GM12865 (cell line): Measurements from ENCODE around the gene FHIP1B.

Experiments
- DNase-seq: peaks from one replicate; pipeline ENCODE4 v3.0.0; 2010; ENCODE audit warnings: low read depth
- H3K4me3 ChIP-seq: 2 replicates; pipeline ENCODE4 v1.5.1; 2011; ENCODE audit warnings: mild to moderate bottlenecking, low read depth, low read length, control low read depth
- CTCF ChIP-seq: IDR thresholded peaks from 2 replicates; pipeline ENCODE4 v1.5.1; 2011; ENCODE audit warnings: low read length, control low read depth, low read depth, inconsistent platforms; ENCODE audit not compliant: insufficient read depth; ENCODE audit errors: missing control alignments

Gene FHIP1B

GRCh38 chr11:6268820-6269219 is 34.4 kb upstream of the FHIP1B start:
- no peak for TF ChIP-seq CTCF
- no peak overlapping the region for H3K4me3 ChIP-seq
- no peak for DNase-seq

- no peak for TF ChIP-seq CTCF
- DNase-seq = no peak
These were observed 29.2 kb upstream of the FHIP1B start for GRCh38 chr11:6263662-6264061.

GRCh38 chr11:6260207-6260726 is 25.8 kb upstream of the FHIP1B start:
- no peak overlapping the region for H3K4me3 ChIP-seq
- no peak for DNase-seq
- no peak for TF ChIP-seq CTCF

More at GRCh38 chr11:6263662-6264061, 29.2 kb upstream of the FHIP1B start:
- H3K4me3 ChIP-seq = no peak overlapping the region

- DNase-seq = no peak
- TF ChIP-seq CTCF = no peak
- no peak overlapping the region for H3K4me3 ChIP-seq
These were observed 24.2 kb upstream of the FHIP1B start for GRCh38 chr11:6258571-6259081.

- TF ChIP-seq CTCF = no peak
- no peak overlapping the region for H3K4me3 ChIP-seq
- no peak for DNase-seq
These were observed 23.7 kb upstream of the FHIP1B start for GRCh38 chr11:6258141-6258540.

- TF ChIP-seq CTCF = no peak
- DNase-seq = peak; percentile 38
- no peak overlapping the region for H3K4me3 ChIP-seq
These were observed 18.8 kb upstream of the FHIP1B start for GRCh38 chr11:6253197-6253596.

- H3K4me3 ChIP-seq = no peak overlapping the region
- no peak for TF ChIP-seq CTCF
- no peak for DNase-seq
These were observed 17.6 kb upstream of the FHIP1B start for GRCh38 chr11:6251990-6252473.
